ENCODE results near the gene SLC5A7. TPM values are rescaled to one million over a fixed set of nuclear protein-coding genes. Genes with fewer than 3 reads are reported as not detected.

SLC5A7 gene
- total RNA-seq, 1 donor from 2014 or later: not detected

- no peak overlapping the region for H3K27ac Mint-ChIP-seq
- intact Hi-C loops (cut with micrococcal nuclease): no loop called here
- H3K27me3 Mint-ChIP-seq: no peaks in the 10 kb centered on the region
- H3K4me3 Mint-ChIP-seq: no peak overlapping the region
- no peaks in the 10 kb centered on the region for H3K9me3 Mint-ChIP-seq
- no peaks in the 10 kb centered on the region for H3K36me3 Mint-ChIP-seq (ENCODE audit: low read depth)
- no peak for DNase-seq
- no peaks in the 10 kb centered on the region for H3K4me1 Mint-ChIP-seq
Observed at GRCh38 chr2:108029496-108029895, 43.2 kb downstream of the SLC5A7 start.

- Mint-ChIP-seq H3K4me3 (no peak overlapping the region), H3K9me3 (no peaks in the 10 kb centered on the region), H3K4me1 (no peaks in the 10 kb centered on the region), H3K27ac (no peak overlapping the region), H3K27me3 (no peaks in the 10 kb centered on the region), H3K36me3 (ENCODE audit: low read depth) (no peaks in the 10 kb centered on the region)
- no peak for DNase-seq
- intact Hi-C loops (cut with micrococcal nuclease): no loop called here
Observed at GRCh38 chr2:108029912-108030311, 43.6 kb downstream of the SLC5A7 start.

- no peaks in the 10 kb centered on the region for H3K36me3 Mint-ChIP-seq (ENCODE audit: low read depth)
Observed at GRCh38 chr2:108031471-108031941, 45.2 kb downstream of the SLC5A7 start.

GRCh38 chr2:108034843-108035242, 48.5 kb downstream of the SLC5A7 start:
- Mint-ChIP-seq H3K27me3 (no peaks in the 10 kb centered on the region), H3K4me3 (no peak overlapping the region), H3K4me1 (no peaks in the 10 kb centered on the region), H3K9me3 (peaks cover 4% of the 10 kb centered on the region), H3K27ac (no peak overlapping the region), H3K36me3 (ENCODE audit: low read depth) (no peaks in the 10 kb centered on the region)
- intact Hi-C loops (cut with micrococcal nuclease): no loop called here
- no peak for DNase-seq

More at GRCh38 chr2:108031471-108031941, 45.2 kb downstream of the SLC5A7 start:
- intact Hi-C loops (cut with micrococcal nuclease): no loop called here
- Mint-ChIP-seq H3K4me3 (no peak overlapping the region), H3K27me3 (no peaks in the 10 kb centered on the region), H3K27ac (no peak overlapping the region), H3K4me1 (no peaks in the 10 kb centered on the region), H3K9me3 (no peaks in the 10 kb centered on the region)
- DNase-seq: no peak

GRCh38 chr2:108048752-108049151, 62.4 kb downstream of the SLC5A7 start:
- Mint-ChIP-seq H3K27ac (no peak overlapping the region), H3K36me3 (ENCODE audit: low read depth) (no peaks in the 10 kb centered on the region), H3K9me3 (no peaks in the 10 kb centered on the region), H3K4me3 (no peak overlapping the region), H3K27me3 (no peaks in the 10 kb centered on the region), H3K4me1 (no peaks in the 10 kb centered on the region)
- no peak for DNase-seq
- intact Hi-C loops (cut with micrococcal nuclease): no loop called here

- Mint-ChIP-seq H3K27me3 (no peaks in the 10 kb centered on the region), H3K27ac (no peak overlapping the region), H3K4me3 (no peak overlapping the region)
Observed at GRCh38 chr2:108058576-108059137, 72.3 kb downstream of the SLC5A7 start.

GRCh38 chr2:108061439-108062042, 75.2 kb downstream of the SLC5A7 start:
- no peaks in the 10 kb centered on the region for H3K36me3 Mint-ChIP-seq (ENCODE audit: low read depth)
- no peak for DNase-seq
- H3K27me3 Mint-ChIP-seq: no peaks in the 10 kb centered on the region
- no peaks in the 10 kb centered on the region for H3K9me3 Mint-ChIP-seq
- no peak overlapping the region for H3K4me3 Mint-ChIP-seq
- intact Hi-C loops (cut with micrococcal nuclease): no loop called here
- H3K4me1 Mint-ChIP-seq: no peaks in the 10 kb centered on the region
- no peak overlapping the region for H3K27ac Mint-ChIP-seq

More at GRCh38 chr2:108058576-108059137, 72.3 kb downstream of the SLC5A7 start:
- H3K36me3 Mint-ChIP-seq (ENCODE audit: low read depth): no peaks in the 10 kb centered on the region
- intact Hi-C loops (cut with micrococcal nuclease): no loop called here
- no peaks in the 10 kb centered on the region for H3K9me3 Mint-ChIP-seq
- no peaks in the 10 kb centered on the region for H3K4me1 Mint-ChIP-seq
- no peak for DNase-seq

Other genes with a start within 250 kb of the SLC5A7 start
- gene RGPD4, start 159.6 kb upstream of the SLC5A7 start, total RNA-seq: not detected in 2 replicates

Measured in activated CD4-positive, alpha-beta T cell treated with anti-CD3 and anti-CD28 coated beads, Interleukin-2, amount 10 ng/mL, durations not matched to agents 24 days and 14 days (primary cell).